Hindlimb muscle (tissue), 1 donor: ENCODE data around the gene TSPAN9. TPM values are rescaled to one million over a fixed set of nuclear protein-coding genes. Genes with fewer than 3 reads are reported as not detected.

ENCODE experiments used
- DNase-seq: peaks from one replicate; pipeline ENCODE4 v3.0.0-alpha.2; 2013
- polyA plus RNA-seq: library from polyadenylated mRNA; unstranded; fragments of 120-200 nt; gene quantifications from one replicate; pipeline ENCODE4 v1.2.1, GENCODE V29; 2013; ENCODE audit not compliant: insufficient read length

The TSPAN9 gene
- polyA plus RNA-seq, 1 donor, result 98.9 TPM

GRCh38 chr12:3125674-3126073 is 48.5 kb downstream of the TSPAN9 start:
- no peak for DNase-seq

- DNase-seq, result no peak
Measured at GRCh38 chr12:3127832-3128231, 50.7 kb downstream of the TSPAN9 start.

GRCh38 chr12:3128498-3129293 is 51.5 kb downstream of the TSPAN9 start:
- DNase-seq, result no peak

- DNase-seq, result no peak
Measured at GRCh38 chr12:3129301-3130056, 52.3 kb downstream of the TSPAN9 start.

GRCh38 chr12:3130057-3130830 is 53.1 kb downstream of the TSPAN9 start:
- DNase-seq, result no peak

GRCh38 chr12:3131129-3131528 is 54.0 kb downstream of the TSPAN9 start:
- DNase-seq, result no peak

- DNase-seq, result no peak
Measured at GRCh38 chr12:3132636-3133404, 55.6 kb downstream of the TSPAN9 start.

- no peak for DNase-seq
Measured at GRCh38 chr12:3133405-3133783, 56.2 kb downstream of the TSPAN9 start.

- DNase-seq, result no peak
Measured at GRCh38 chr12:3134126-3134525, 56.9 kb downstream of the TSPAN9 start.

GRCh38 chr12:3134526-3135135 is 57.5 kb downstream of the TSPAN9 start:
- DNase-seq, result no peak

GRCh38 chr12:3135522-3136461 is 58.6 kb downstream of the TSPAN9 start:
- DNase-seq, result peak; percentile 78

GRCh38 chr12:3136641-3137267 is 59.6 kb downstream of the TSPAN9 start:
- no peak for DNase-seq

- peak; percentile 78 for DNase-seq
Measured at GRCh38 chr12:3137268-3137781, 60.1 kb downstream of the TSPAN9 start.

GRCh38 chr12:3137814-3138445 is 60.8 kb downstream of the TSPAN9 start:
- DNase-seq, result no peak

- DNase-seq, result no peak
Measured at GRCh38 chr12:3138941-3139511, 61.8 kb downstream of the TSPAN9 start.

- no peak for DNase-seq
Measured at GRCh38 chr12:3139760-3140159, 62.6 kb downstream of the TSPAN9 start.

GRCh38 chr12:3140284-3140683 is 63.1 kb downstream of the TSPAN9 start:
- DNase-seq, result no peak

- no peak for DNase-seq
Measured at GRCh38 chr12:3141339-3142321, 64.5 kb downstream of the TSPAN9 start.
